GM21390 (cell line): ENCODE measurements around the gene GPSM1.
"Not testable (repeated sequence)": the region's sequence is repeated elsewhere in the genome, so short reads cannot be mapped to it uniquely, and the experiment has no call there.

ENCODE experiments used
- ATAC-seq: cut with Tn5 transposase; IDR thresholded peaks from one replicate; pipeline ENCODE4 v1.9.1; 2021; ENCODE audit not compliant: unreplicated experiment

Gene GPSM1

GRCh38 chr9:136393531-136393930 is 66.2 kb downstream of the GPSM1 start:
- no peak for ATAC-seq

- ATAC-seq, result no peak
Observed at GRCh38 chr9:136394312-136395019, 67.1 kb downstream of the GPSM1 start.

GRCh38 chr9:136395020-136395340 is 67.6 kb downstream of the GPSM1 start:
- ATAC-seq, result no peak

GRCh38 chr9:136395345-136396218 is 68.2 kb downstream of the GPSM1 start:
- no peak for ATAC-seq

GRCh38 chr9:136396219-136396515 is 68.8 kb downstream of the GPSM1 start:
- no peak for ATAC-seq

- ATAC-seq, result no peak
Observed at GRCh38 chr9:136397643-136398042, 70.3 kb downstream of the GPSM1 start.

- ATAC-seq, result no peak
Observed at GRCh38 chr9:136398286-136398685, 70.9 kb downstream of the GPSM1 start.

GRCh38 chr9:136399176-136400037 is 72.1 kb downstream of the GPSM1 start:
- ATAC-seq, result peak; percentile 33

GRCh38 chr9:136400038-136400834 is 72.9 kb downstream of the GPSM1 start, which contains the start of gene SNAPC4:
Gene SNAPC4, minus strand, starts transcription at chr9:136400170. Its CDS starts 1,742 bp downstream, at chr9:136398428.
- peak; percentile 72 for ATAC-seq

GRCh38 chr9:136401173-136401922 is 74.0 kb downstream of the GPSM1 start:
- no peak for ATAC-seq

- ATAC-seq, result no peak
Observed at GRCh38 chr9:136402067-136402466, 74.7 kb downstream of the GPSM1 start.

GRCh38 chr9:136403538-136403914 is 76.2 kb downstream of the GPSM1 start:
- no peak for ATAC-seq

GRCh38 chr9:136403915-136404800 is 76.8 kb downstream of the GPSM1 start:
- ATAC-seq, result no peak

- no peak for ATAC-seq
Observed at GRCh38 chr9:136404801-136405136, 77.4 kb downstream of the GPSM1 start.

- no peak for ATAC-seq
Observed at GRCh38 chr9:136405481-136405880, 78.1 kb downstream of the GPSM1 start.

GRCh38 chr9:136405904-136406303 is 78.6 kb downstream of the GPSM1 start:
- ATAC-seq, result not testable (repeated sequence)

- not testable (repeated sequence) for ATAC-seq
Observed at GRCh38 chr9:136407061-136407460, 79.7 kb downstream of the GPSM1 start.

GRCh38 chr9:136407911-136408310 is 80.6 kb downstream of the GPSM1 start:
- ATAC-seq, result no peak
